HG03066 (cell line): ENCODE data around the gene ESR2.
"Not testable (repeated sequence)": the region's sequence is repeated elsewhere in the genome, so short reads cannot be mapped to it uniquely, and the experiment has no call there.

Experiments used
- ATAC-seq: cut with Tn5 transposase; IDR thresholded peaks from one replicate; pipeline ENCODE4 v1.9.1; 2021; ENCODE audit warnings: low read depth; ENCODE audit not compliant: unreplicated experiment

The ESR2 gene

DNA sequence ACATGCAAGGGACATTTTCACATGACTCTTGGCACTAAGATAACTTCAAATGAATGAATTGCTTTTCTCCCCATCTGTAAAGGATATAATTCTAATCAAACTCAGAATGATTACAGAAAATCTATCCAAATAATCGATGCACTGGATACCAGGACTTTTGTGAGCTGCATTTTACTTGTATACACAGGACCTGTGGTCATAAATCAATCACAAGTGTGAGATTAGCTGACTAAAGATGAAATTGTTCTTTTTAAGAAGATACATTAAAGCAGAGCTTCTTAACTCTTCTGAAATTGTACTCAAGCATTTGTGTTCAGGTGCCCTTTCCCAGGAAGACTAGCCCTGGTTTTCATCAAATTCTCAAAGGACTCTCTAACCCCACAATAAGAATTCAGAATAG, 66.3 kb downstream of the ESR2 start:
- ATAC-seq = no peak

DNA sequence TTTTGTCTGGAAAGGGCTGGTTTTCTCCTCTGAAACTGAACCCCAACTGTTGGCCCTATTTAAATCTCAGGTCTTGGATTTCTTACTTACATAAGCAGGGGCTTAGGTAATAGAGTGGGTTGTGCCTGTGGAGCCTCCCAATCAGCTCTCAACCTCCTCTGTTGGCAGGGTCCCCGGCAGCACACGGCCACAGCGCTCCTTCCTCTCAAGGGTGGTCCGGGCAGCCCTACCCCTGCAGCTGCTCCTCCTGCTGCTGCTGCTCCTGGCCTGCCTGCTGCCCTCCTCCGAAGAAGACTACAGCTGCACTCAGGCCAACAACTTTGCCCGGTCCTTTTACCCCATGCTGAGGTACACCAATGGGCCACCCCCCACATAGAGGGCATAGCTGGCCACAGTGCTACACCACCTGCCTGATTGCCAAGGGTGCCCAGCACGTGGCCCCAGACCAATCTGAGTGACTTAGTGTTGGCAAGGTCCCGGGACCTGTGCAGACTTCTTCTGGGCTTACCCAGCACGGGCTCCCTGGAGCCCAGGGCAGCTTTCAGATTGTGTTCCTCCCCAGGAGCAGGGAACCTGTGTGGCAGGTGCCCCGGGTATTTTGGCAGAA, 68.9 kb downstream of the ESR2 start:
- ATAC-seq = no peak

DNA sequence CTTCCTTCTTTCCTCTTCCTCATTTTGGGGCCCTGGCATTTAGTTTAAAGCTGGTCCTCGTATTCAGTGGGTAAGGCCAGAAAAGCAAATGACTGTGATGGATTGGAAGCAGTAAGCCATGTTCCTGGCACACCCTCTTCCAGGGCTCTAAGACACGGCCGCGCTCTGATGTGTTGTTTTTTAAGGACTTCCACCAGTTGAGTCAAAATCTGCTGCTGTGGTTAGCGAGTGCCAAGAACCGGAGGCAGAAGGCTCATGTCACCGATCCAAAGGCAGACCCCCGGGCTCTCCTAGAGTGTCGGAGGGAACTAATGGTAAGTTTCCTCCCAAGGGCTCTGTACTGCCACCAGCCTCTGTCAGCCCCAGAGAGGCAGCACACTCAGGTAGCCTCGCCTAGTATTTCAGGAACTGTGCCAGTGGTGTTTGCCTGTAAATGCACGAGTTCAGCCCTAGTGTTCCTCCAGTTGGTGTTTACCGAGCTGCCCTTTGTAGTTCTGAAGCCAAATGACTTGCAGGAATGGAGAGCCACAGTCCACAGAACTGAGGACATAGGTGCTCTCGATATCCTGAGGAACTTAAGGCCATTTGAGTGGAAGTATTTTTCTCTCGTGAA, 72.7 kb downstream of the ESR2 start:
- no peak for ATAC-seq

DNA sequence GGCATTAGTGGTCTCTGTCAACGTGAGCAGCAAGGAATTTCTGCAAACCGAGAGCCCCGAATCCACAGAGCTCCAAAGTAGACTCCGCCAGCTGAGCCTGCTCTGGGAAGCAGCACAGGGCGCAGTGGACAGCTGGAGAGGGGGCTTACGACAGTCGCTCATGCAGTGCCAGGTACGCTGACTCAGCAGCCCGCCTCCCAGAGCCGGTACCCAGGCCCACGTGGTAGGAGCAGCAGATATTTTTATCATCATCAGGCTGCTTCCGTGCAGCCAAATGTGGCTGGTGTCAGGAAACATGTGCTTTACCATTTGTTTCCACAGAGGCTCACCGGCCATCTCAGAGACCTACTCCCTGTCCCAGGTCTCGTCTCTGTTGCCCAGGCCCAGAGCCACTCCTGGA, 73.7 kb downstream of the ESR2 start:
- no peak for ATAC-seq

DNA sequence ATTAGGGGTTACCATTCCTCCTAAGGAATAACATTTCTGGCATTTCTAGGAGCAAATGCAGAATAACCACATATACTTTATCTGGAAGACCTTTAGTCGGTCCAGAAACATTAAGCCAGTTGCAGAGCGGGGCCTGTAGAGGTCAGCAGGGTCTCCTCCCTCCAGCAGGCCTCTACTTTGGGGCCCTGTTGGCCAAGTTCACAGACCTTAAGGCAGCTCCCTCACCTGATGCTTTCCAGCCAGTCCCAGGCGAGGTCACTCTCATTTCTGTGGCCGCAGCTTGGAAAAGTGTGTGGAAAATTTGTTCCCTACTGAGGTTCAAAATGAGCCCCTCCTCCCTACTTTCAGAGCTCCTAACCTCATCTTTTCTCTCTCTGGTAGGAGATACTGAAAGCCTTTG, 74.1 kb downstream of the ESR2 start:
- no peak for ATAC-seq

DNA sequence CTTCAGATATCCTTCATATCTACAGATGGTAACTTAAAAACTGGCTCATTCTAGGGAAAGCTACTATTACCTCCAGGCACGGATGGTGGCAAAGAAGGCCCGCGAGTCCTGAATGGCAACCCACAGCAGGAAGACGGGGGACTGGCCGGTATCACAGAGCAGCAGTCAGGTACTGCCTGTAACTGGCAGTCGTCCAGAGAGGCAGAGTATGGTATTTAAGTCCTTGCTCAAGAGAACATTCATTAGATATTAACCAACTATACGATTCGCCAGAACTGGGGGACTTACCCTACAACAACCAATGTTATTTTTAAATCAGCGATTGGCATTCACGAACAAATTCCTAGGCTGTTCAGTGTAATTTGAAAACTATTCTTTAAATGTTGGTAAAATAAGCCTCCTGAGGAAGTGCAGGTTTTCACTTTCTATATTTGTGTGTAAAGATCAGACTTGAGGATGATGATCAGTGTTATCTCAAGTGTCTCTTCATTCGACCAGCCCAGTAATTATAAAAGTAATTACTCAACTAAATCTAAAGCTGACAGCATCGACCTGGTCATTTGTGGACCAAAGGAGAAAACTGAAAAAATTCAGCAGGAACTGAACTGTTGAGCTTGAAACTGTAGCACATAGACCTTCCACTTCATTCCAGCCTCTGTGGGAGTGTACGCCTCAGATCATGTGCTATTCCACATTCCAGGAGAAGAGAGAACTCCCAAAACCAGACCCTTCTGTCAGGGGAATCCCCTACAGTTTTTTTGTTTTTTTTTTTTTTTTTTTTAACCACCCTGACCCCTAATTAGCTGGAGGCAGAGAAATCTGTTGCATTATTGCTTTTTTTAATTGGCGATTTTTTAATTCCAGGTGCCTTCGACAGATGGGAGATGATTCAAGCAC, 75.6 kb downstream of the ESR2 start:
- ATAC-seq = no peak

DNA sequence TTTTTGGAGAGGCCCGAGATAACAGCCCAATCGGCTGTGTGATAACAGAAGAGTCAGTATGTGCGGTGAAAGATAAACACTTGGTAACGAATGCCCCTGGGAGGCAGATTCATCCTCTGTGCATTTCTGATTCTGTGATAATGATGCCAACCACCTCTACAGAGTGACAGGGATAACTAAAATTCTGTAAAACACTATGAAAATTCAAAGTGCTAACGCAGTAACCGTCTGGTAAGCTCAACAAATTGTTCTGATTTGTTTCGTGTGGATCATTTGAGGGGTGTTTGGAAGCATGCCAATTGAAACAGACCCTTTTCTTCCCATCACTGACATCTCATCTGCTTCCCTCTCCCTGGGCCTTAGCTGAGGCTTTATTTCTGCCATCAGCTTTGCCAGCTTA, 76.3 kb downstream of the ESR2 start:
- ATAC-seq = no peak

DNA sequence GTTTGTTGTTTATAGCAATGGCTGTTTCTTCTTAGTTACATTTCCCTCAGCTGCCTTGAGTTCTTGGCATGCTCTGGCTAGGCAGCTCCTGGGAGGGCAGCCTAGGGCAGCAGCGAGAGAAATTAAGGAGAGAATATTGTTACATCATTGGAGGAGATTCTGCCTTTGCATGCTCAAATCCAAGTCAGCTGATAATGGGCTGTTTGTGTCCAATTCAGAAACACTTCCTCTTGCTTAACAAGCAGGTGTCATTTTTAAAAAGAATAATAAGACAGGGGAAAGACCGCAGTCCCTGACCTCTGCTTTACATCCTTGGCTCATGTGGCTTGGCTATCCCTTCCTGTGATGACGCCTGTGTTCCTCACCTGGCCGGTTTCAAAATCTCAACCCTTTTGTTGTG, 76.9 kb downstream of the ESR2 start:
- ATAC-seq = no peak

DNA sequence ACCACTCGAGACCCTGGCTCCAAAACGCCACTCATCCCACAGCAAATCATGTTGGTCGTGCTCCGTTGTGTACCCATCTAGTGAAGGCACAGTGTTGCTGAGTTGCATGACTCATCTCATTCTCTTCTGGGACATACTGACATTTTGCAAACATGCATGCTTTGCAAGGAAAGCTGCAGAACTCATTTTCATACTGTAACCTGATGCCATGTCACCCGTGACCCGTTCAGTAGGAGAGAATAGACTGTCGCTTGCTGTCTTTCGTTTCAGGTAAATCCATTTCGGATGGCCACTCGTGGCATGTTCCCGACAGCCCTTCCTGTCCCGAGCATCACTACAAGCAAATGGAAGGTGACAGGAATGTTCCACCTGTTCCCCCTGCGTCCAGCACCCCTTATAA, 78.2 kb downstream of the ESR2 start:
- ATAC-seq = no peak

DNA sequence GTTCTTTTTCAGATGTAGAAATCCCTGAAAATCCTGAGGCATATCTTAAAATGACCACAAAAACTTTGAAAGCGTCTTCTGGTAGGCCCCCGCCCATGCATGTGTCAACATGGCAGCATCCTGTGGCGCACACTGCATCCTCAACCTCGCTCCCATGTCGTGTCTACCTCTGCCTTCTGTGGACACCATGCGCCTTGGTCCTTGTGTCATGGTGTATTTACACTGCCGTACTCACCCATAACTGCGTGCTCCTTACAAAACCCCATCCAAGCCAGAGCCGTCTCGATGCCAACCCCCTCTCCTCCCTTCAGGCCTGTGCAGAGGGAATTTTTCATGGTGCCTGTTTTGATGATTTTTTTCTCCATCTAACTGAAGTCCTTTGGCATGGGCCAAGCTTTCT, 78.9 kb downstream of the ESR2 start:
- ATAC-seq = no peak

DNA sequence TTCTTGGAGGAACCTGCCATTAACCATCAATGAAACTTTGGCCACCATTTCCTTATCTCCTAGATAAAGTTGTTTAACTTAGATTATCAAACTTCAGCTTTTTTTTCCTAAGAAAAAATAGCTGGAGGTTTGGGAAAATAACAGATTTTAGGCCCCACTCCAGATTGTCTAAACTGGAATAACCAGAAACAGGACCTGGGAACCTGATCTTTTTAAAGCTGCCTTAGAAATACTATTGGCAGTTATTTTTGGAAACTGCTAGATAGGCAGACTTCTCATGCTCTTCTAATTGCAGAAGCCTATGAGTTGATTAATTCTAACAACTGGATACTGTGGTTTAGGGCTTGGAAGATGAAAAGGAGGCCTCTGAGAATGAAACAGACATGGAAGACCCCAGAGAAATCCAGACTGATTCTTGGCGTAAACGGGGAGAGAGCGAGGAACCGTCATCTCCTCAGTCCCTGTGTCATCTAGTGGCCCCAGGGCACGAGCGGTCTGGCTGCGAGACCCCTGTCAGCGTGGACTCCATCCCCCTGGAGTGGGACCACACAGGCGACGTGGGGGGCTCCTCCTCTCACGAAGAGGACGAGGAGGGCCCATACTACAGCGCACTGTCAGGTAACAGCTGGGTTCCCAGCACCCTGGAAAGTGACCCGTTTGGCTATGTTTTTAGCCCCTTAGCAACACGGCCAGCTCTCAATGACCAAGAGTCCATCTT, 80.2 kb downstream of the ESR2 start:
- no peak for ATAC-seq

DNA sequence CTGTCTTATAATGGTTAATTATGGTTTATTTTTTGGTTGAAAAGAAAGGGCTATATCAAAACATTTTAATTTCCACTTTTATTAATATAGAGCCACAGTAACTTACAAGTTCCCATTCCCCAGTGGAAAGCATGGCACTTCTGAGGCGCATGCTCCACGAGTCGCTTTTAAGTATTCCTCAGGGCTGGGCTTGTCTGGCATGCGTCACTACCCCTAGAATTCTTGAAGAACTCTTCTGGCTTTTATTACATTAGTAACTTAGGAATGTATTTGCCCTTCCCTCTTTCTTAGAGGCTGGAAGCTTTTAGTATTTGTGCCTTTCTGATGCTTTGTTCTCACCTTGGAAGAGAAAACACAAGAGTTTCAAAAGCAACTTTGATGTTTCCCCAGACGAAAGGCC, 81.1 kb downstream of the ESR2 start:
- ATAC-seq = no peak

DNA sequence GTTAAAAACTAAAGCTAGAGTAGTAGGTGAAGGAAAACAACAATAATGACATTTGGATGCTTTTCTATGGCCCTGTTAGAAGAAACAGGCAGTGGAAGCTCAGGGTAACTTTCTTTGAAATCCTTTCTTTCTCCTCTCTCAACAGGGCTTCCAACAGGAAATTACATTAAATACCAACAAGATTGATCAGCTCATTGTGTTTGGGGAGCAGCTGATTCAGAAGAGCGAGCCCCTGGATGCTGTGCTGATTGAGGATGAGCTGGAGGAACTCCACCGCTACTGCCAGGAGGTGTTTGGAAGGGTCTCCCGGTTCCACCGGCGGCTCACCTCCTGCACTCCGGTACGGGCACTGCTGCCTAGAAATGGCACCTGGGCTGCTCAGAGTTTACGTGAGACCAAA, 81.5 kb downstream of the ESR2 start:
- no peak for ATAC-seq

DNA sequence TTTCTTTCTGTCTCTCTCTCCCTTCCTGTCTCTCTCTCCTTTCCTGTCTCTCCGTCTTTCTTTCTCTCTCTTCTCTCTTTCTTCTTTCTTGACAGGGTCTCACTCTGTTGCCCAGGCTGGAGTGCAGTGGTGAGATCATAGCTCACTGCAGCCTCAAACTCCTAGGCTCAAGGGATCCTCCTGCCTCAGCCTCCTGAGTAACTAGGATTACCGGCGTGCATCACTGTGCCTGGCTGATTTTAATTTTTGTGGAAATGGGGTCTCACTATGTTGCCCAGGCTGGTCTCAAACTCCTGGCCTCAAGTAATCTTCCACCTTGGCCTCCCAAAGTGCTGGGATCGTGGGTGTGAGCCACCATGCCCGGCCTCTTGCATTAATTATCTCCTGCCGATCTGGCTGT, 83.3 kb downstream of the ESR2 start:
- not testable (repeated sequence) for ATAC-seq

DNA sequence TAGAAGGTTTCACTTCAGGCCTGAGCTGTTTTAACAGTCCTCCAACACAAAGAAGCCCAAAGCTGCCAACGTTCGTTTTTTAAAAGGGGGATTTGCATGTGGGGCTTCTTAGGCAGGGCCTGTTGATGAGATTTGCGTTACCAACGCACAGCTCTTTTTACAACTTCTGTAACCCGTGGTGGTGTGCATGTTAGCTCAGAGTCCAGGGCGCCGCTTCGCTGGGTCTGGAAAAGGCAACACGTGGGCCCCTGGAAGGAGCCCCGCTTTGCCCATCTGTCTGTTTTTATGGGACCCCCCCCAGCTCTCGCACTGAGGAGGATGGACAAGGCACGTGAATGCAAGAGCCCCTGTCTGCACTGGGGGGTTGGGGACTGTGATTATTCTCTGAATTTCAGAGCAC, 84.0 kb downstream of the ESR2 start:
- no peak for ATAC-seq

DNA sequence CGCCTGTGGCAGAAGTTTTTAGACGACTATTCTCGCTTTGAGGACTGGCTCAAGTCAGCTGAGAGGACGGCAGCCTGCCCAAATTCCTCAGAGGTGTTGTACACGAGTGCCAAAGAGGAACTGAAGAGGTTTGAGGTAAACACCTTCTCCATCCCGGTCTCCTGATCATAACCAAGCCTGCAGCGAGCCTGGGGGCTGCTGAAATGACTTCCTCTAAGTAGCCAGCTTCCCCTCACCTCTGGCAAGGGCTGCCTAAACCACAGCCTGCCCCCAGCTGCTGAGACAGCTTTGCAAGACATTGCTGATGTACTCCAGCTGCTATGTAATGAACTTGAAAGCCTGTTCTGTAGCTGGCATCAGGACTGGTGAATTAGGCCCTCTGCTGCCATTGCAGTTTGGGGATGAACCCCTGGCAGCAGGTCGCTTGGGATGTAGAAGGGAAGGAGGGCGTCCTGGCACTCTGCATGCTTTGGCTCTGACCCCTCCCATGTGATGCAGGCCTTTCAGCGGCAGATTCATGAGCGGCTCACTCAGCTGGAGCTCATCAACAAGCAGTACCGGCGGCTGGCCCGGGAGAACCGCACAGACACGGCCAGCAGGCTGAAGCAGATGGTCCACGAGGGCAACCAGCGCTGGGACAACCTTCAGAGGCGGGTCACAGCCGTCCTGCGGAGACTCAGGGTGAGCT, 84.6 kb downstream of the ESR2 start:
- peak; percentile 80 for ATAC-seq

DNA sequence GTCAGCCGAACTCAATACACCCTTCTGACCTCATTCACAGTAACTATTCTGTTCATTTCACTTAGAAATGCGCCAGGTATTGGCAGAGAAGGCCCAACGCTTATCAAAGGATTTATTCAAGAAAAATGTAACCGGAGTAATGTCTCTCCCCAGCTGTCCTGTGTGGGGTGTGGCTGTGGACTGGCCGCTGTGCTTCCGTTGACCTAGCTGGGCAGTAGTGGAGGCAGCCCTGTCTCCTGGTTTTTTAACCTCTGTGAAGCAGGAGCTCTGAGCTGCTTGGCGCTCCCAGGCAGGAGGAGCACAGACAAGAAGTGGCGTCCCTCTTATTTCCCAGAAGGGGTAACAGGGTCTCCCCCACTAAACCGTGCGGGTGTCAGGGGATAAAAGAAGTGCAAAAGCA, 85.2 kb downstream of the ESR2 start:
- ATAC-seq = no peak

DNA sequence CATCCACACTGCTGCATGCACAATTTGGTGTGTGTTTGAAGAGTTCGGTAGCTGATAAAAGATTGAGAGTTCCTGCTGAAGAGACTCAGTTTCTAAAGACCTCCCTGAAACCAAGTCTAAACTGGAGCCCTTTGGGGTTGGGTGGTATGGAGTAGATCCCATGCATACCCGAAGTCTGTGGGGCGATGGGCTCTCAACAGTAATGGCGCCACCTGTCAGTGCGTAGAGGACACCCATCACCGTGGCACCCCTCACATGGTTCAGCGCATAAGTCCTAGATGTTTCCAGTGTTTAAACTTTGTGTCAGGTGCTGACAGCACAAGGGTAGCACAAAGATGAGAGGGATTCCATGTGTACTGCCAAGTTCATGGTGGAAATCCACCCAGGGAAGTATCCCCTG, 85.9 kb downstream of the ESR2 start:
- ATAC-seq = no peak

DNA sequence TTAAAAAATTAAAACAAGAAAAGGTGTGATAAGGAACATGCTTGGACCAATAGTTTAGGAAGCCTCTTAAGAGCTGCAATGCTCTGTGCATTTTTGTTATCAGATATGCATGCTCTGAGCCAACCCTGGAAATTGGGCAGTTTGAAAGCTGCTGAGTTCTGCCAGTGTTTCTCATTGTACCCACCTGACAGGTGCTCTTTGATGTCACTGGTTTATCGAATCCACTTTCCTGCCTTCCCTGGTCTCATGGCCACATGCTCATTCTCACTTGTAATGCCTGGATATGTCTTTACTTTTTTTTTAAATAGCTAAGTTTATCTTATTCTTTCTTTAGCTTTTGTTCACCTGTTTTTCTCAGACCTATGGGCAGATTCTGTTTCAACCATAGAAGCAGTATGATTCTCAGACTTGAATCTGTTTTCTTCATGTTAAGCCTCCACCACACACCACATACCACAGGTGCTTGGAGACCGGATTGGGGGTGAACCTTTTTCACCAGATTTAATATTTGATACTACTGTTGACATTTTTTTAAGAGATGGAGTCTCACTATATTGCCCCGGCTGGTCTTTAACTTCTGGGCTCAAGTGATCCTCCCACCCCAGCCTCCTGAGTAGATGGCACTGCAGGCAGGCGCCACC, 90.7 kb downstream of the ESR2 start:
- ATAC-seq = no peak

DNA sequence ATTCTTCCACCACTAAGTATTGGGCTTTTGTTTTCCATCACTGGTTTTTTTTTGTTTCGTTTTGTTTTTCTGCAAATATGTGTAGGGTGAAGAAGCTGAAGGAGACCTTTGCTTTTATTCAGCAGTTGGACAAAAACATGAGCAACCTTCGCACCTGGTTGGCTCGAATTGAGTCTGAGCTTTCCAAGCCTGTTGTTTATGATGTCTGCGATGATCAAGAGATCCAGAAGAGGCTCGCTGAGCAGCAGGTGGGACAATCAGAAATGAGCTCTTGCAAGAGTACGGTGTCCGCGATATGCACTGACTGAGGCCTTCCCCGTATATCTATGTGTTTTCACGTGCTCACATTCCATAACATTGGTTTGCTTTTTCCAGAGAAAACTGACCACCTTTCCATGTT, 91.5 kb downstream of the ESR2 start:
- no peak for ATAC-seq
